GM10266 (cell line): ENCODE measurements around the gene SHISA7.

Experiments
- DNase-seq: peaks from one replicate; pipeline ENCODE4 v3.0.0; 2012; ENCODE audit errors: extremely low spot score
- CTCF ChIP-seq: IDR thresholded peaks from 2 replicates; pipeline ENCODE4 v1.5.1; 2012; ENCODE audit warnings: mild to moderate bottlenecking, low read depth; ENCODE audit not compliant: control insufficient read depth, insufficient read depth; ENCODE audit errors: missing control alignments

The SHISA7 gene

GRCh38 chr19:55465460-55466240 is 22.6 kb upstream of the SHISA7 start:
- no peak for DNase-seq
- TF ChIP-seq CTCF: no peak

GRCh38 chr19:55464662-55465054 is 21.6 kb upstream of the SHISA7 start, which contains the start of gene C19orf85:
Gene C19orf85 (minus strand): TSS chr19:55464751. CDS start chr19:55464554, 197 bp downstream.
- no peak for TF ChIP-seq CTCF

GRCh38 chr19:55464039-55464661 is 21.1 kb upstream of the SHISA7 start:
- no peak for DNase-seq
- TF ChIP-seq CTCF: no peak

More at GRCh38 chr19:55464662-55465054, 21.6 kb upstream of the SHISA7 start, which contains the start of gene C19orf85:
- no peak for DNase-seq

GRCh38 chr19:55463583-55464031 is 20.5 kb upstream of the SHISA7 start:
- no peak for DNase-seq
- TF ChIP-seq CTCF: no peak

- DNase-seq: no peak
- no peak for TF ChIP-seq CTCF
Observed at GRCh38 chr19:55462722-55463121, 19.6 kb upstream of the SHISA7 start.

- TF ChIP-seq CTCF: no peak
- DNase-seq: no peak
Observed at GRCh38 chr19:55461974-55462626, 19.0 kb upstream of the SHISA7 start.
